ENCODE results near the gene GRAMD4. TPM values are rescaled to one million over a fixed set of nuclear protein-coding genes. Genes with fewer than 3 reads are reported as not detected.

The GRAMD4 gene
- total RNA-seq, 1 experiment from 2014 or later, result 19.8 TPM

DNA sequence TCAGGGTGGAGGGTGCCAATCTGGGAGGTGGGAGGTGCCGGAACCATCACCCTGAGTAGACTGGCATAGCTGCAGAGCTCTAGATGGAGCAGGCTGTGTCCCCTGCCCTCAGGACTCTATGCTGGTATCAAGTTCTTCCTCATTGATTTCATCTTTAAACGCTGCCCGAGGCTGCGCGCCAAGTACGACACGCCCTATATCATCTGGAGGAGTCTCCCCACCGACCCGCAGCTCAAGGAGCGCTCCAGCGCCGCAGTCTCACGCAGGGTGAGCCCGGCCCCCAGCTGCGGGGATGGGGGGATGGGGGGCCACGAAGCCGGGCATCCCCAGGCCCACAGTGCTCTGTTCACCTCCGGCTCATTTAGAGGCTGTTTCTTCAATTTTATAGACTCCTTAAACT lies 52.5 kb downstream of the GRAMD4 start:
- H3K36me3 Mint-ChIP-seq (ENCODE audit: insufficient read depth in 1 of 3, low read depth in 3 of 3), result peaks cover 2 to 10% (median 5%) of the 10 kb centered on the region in 3 experiments; a peak in 5 of 7 replicates
- no peak overlapping the region for H3K18ac ChIP-seq (ENCODE audit: insufficient read length, low read depth, low read length)
- no peak for DNase-seq
- H3K79me2 ChIP-seq (ENCODE audit: insufficient read depth, low read length), result no peaks in the 10 kb centered on the region
- H3K79me1 ChIP-seq (ENCODE audit: insufficient read depth, low read depth, low read length, poor library complexity, severe bottlenecking), result no peaks in the 10 kb centered on the region
- no peak overlapping the region for H2AFZ ChIP-seq (ENCODE audit: low read length)
- no peak overlapping the region for H3K4me3 Mint-ChIP-seq
- H4K91ac ChIP-seq (ENCODE audit: insufficient read length, low read depth, low read length), result no peak overlapping the region
- H2BK15ac ChIP-seq (ENCODE audit: low read depth, low read length), result no peak overlapping the region
- H3K23me2 ChIP-seq (ENCODE audit: insufficient read length, low read depth, low read length, poor library complexity, severe bottlenecking), result no peaks in the 10 kb centered on the region
- no peak overlapping the region for H3T11ph ChIP-seq (ENCODE audit: low read length)
- H2BK120ac ChIP-seq (ENCODE audit: low read depth, low read length, poor library complexity, severe bottlenecking), result no peak overlapping the region
- H3K56ac ChIP-seq (ENCODE audit: insufficient read length, low read depth, low read length), result no peak overlapping the region
- H3K4me2 ChIP-seq (ENCODE audit: insufficient read depth, insufficient read length, low read length), result no peak overlapping the region
- no peak overlapping the region for H4K5ac ChIP-seq (ENCODE audit: insufficient read length, low read depth, low read length)
- no peak overlapping the region for H3K14ac ChIP-seq (ENCODE audit: insufficient read depth, low read length)
- no CpG with 5 or more reads among the region's 18 CpGs for WGBS (ENCODE audit: extremely low coverage, insufficient read length, low lambda C conversion rate)
- H4K8ac ChIP-seq (replicated peaks; ENCODE audit: insufficient read length, low read depth, low read length), result no peak overlapping the region
- H3K27me3 ChIP-seq (ENCODE audit: insufficient read depth, low read length), result no peaks in the 10 kb centered on the region
- no peaks in the 10 kb centered on the region for H3K9me3 ChIP-seq (ENCODE audit: control insufficient read depth, low read depth, low read length)
- H3K27me3 Mint-ChIP-seq (ENCODE audit: low read depth), result no peaks in the 10 kb centered on the region
- H2BK5ac ChIP-seq (ENCODE audit: insufficient read length, low read length), result no peak overlapping the region
- H3K4me1 Mint-ChIP-seq, result no peaks in the 10 kb centered on the region
- H3K4ac ChIP-seq (ENCODE audit: low read depth, low read length), result no peak overlapping the region
- no peaks in the 10 kb centered on the region for H3K4me1 ChIP-seq (ENCODE audit: insufficient read depth, low read length)
- no peak overlapping the region for H2AK5ac ChIP-seq (ENCODE audit: insufficient read length, low read length)
- no peak overlapping the region for H2BK20ac ChIP-seq (ENCODE audit: low read depth, low read length, poor library complexity, severe bottlenecking)
- H3K9me3 Mint-ChIP-seq, result no peaks in the 10 kb centered on the region
- H3K27ac Mint-ChIP-seq, result no peak overlapping the region
- no peak overlapping the region for H2BK12ac ChIP-seq (ENCODE audit: insufficient read length, low read depth, low read length)
- H3K27ac ChIP-seq (ENCODE audit: insufficient read length, low read depth, low read length), result no peak overlapping the region
- H3K23ac ChIP-seq (ENCODE audit: insufficient read length, low read depth, low read length), result no peak overlapping the region
- no peaks in the 10 kb centered on the region for H4K20me1 ChIP-seq (ENCODE audit: control insufficient read depth, insufficient read depth, insufficient read length)
- TF ChIP-seq, protein P1, sequence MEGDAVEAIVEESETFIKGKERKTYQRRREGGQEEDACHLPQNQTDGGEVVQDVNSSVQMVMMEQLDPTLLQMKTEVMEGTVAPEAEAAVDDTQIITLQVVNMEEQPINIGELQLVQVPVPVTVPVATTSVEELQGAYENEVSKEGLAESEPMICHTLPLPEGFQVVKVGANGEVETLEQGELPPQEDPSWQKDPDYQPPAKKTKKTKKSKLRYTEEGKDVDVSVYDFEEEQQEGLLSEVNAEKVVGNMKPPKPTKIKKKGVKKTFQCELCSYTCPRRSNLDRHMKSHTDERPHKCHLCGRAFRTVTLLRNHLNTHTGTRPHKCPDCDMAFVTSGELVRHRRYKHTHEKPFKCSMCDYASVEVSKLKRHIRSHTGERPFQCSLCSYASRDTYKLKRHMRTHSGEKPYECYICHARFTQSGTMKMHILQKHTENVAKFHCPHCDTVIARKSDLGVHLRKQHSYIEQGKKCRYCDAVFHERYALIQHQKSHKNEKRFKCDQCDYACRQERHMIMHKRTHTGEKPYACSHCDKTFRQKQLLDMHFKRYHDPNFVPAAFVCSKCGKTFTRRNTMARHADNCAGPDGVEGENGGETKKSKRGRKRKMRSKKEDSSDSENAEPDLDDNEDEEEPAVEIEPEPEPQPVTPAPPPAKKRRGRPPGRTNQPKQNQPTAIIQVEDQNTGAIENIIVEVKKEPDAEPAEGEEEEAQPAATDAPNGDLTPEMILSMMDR (conservative IDR thresholded peaks at IDR 0.05), result no peak
- no peak overlapping the region for H3K9ac ChIP-seq (ENCODE audit: extremely low read depth, insufficient read length, low read length)

Measured in H9 (cell line).